GM08714 (cell line): Measurements from ENCODE around the gene UBE2E2.

Source experiments
- H3K4me3 ChIP-seq: fragments of 200-500 bp; sonication (Bioruptor generic); 2 replicates; pipeline ENCODE4 v1.5.1; 2014; ENCODE audit warnings: mild to moderate bottlenecking, low read length, inconsistent platforms
- ZNF274 ChIP-seq: IDR thresholded peaks from 2 replicates; pipeline ENCODE4 v1.6.1; 2012; ENCODE audit warnings: mild to moderate bottlenecking, low read depth, low read length

Gene UBE2E2

GRCh38 chr3:23202921-23203707 lies at the start of gene UBE2E2:
TSS of gene UBE2E2 (plus strand) at chr3:23203327.
- H3K4me3 ChIP-seq, result peak within 1 kb of the TSS; percentile 89
- TF ChIP-seq ZNF274, result no peak

- H3K4me3 ChIP-seq, result no peak overlapping the region
- TF ChIP-seq ZNF274, result no peak
These were observed 49.7 kb upstream of the UBE2E2 start for GRCh38 chr3:23153436-23153835.

- no peak overlapping the region for H3K4me3 ChIP-seq
- TF ChIP-seq ZNF274, result no peak
These were observed 45.8 kb upstream of the UBE2E2 start for GRCh38 chr3:23157331-23157730.

GRCh38 chr3:23159929-23160328 lies 43.2 kb upstream of the UBE2E2 start:
- TF ChIP-seq ZNF274, result no peak
- H3K4me3 ChIP-seq, result no peak overlapping the region

GRCh38 chr3:23161308-23161707 lies 41.8 kb upstream of the UBE2E2 start:
- no peak for TF ChIP-seq ZNF274
- H3K4me3 ChIP-seq, result no peak overlapping the region

- TF ChIP-seq ZNF274, result no peak
These were observed 41.1 kb upstream of the UBE2E2 start for GRCh38 chr3:23161896-23162570.

GRCh38 chr3:23162934-23163333 lies 40.2 kb upstream of the UBE2E2 start:
- no peak overlapping the region for H3K4me3 ChIP-seq

More at GRCh38 chr3:23161896-23162570, 41.1 kb upstream of the UBE2E2 start:
- H3K4me3 ChIP-seq, result no peak overlapping the region

GRCh38 chr3:23164746-23165145 lies 38.4 kb upstream of the UBE2E2 start:
- no peak for TF ChIP-seq ZNF274
- H3K4me3 ChIP-seq, result no peak overlapping the region

More at GRCh38 chr3:23162934-23163333, 40.2 kb upstream of the UBE2E2 start:
- TF ChIP-seq ZNF274, result no peak

GRCh38 chr3:23165571-23165970 lies 37.6 kb upstream of the UBE2E2 start:
- H3K4me3 ChIP-seq, result no peak overlapping the region
- no peak for TF ChIP-seq ZNF274

GRCh38 chr3:23166276-23166675 lies 36.9 kb upstream of the UBE2E2 start:
- no peak for TF ChIP-seq ZNF274
- no peak overlapping the region for H3K4me3 ChIP-seq

GRCh38 chr3:23166845-23167244 lies 36.3 kb upstream of the UBE2E2 start:
- no peak for TF ChIP-seq ZNF274
- H3K4me3 ChIP-seq, result no peak overlapping the region

- no peak overlapping the region for H3K4me3 ChIP-seq
- TF ChIP-seq ZNF274, result no peak
These were observed 33.6 kb upstream of the UBE2E2 start for GRCh38 chr3:23169551-23169950.

- no peak overlapping the region for H3K4me3 ChIP-seq
- TF ChIP-seq ZNF274, result no peak
These were observed 32.8 kb upstream of the UBE2E2 start for GRCh38 chr3:23170291-23170690.

GRCh38 chr3:23172059-23172458 lies 31.1 kb upstream of the UBE2E2 start:
- TF ChIP-seq ZNF274, result no peak
- no peak overlapping the region for H3K4me3 ChIP-seq

GRCh38 chr3:23174426-23175039 lies 28.6 kb upstream of the UBE2E2 start:
- H3K4me3 ChIP-seq, result no peak overlapping the region
- no peak for TF ChIP-seq ZNF274
